HepG2 (cell line): Measurements from ENCODE around the gene PDHX. TPM values are rescaled to one million over a fixed set of nuclear protein-coding genes. Genes with fewer than 3 reads are reported as not detected.
"Not testable (repeated sequence)": the region's sequence is repeated elsewhere in the genome, so short reads cannot be mapped to it uniquely, and the experiment has no call there.

Source experiments
- ATAC-seq: fragments of 200-7000 bp; cut with Tn5 transposase; 3 replicates; pipeline ENCODE4 v1.9.1; 2020; ENCODE audit warnings: mild to moderate bottlenecking, moderate library complexity
- BruUV-seq: library from RNA; stranded (reverse); fragments of 400-500 nt; replicated peaks from 2 replicates; lab custom pipeline; 2021; lab: Mats Ljungman, UMichigan
- CTCF ChIA-PET: fragments of 300-600 bp; formaldehyde crosslinking; extraction: SDS; loops from one replicate; lab custom pipeline; 2021; ENCODE audit warnings: low total read pairs, inconsistent platforms, low intra/inter-chr PET ratio; lab: Yijun Ruan, JAX
- POLR2A ChIA-PET: fragments of 350-600 bp; sonication (Branson Sonifier 250); formaldehyde crosslinking; loops from one replicate; lab custom pipeline; 2020; ENCODE audit warnings: antibody characterized with exemption, inconsistent platforms; lab: Yijun Ruan, JAX
- DNase-seq: peaks from one replicate; pipeline ENCODE4 v3.0.0-alpha.2; 2015; ENCODE audit warnings: low spot score
- FAIRE-seq: peaks from 3 replicates; lab custom pipeline; 2011; peaks lifted over from hg19 to GRCh38; lab: Jason Lieb, UNC
- H2AFZ ChIP-seq: one replicate; pipeline ENCODE4 v1.6.1; 2011; ENCODE audit warnings: low read length, inconsistent platforms
- H3K27ac ChIP-seq: fragments of 300-600 bp; 3 replicates; pipeline ENCODE4 v1.8.0; 2011; ENCODE audit warnings: mixed run types, mild to moderate bottlenecking, mixed read lengths, low read length, inconsistent platforms; ENCODE audit not compliant: insufficient read depth; ENCODE audit errors: extremely low read length
- H3K27me3 ChIP-seq, 2 experiments: fragments of 200-600 bp in 1 of 2; 2 replicates in 1 of 2; 3 replicates in 1 of 2; pipeline versions ENCODE4 v1.6.0 to v1.8.0; 2011; ENCODE audit warnings: low read length in 2 of 2, mild to moderate bottlenecking in 2 of 2, moderate library complexity in 2 of 2, inconsistent platforms in 1 of 2; ENCODE audit not compliant: insufficient read depth in 2 of 2, control insufficient read depth in 1 of 2
- H3K36me3 ChIP-seq, 2 experiments: fragments of 200-600 bp in 1 of 2; replicated peaks in 1 of 2; 2 replicates in 1 of 2; 3 replicates in 1 of 2; pipeline versions ENCODE4 v1.5.1 to v1.8.0; 2011; ENCODE audit warnings: low read length in 2 of 2, inconsistent platforms in 1 of 2; ENCODE audit not compliant: insufficient read depth in 2 of 2, control insufficient read depth in 1 of 2
- H3K4me1 ChIP-seq: 2 replicates; pipeline ENCODE4 v1.5.1; 2012; ENCODE audit warnings: low read length, inconsistent platforms; ENCODE audit not compliant: insufficient read depth
- H3K4me2 ChIP-seq: 2 replicates; pipeline ENCODE4 v1.6.0; 2011; ENCODE audit warnings: low read depth, low read length, inconsistent platforms
- H3K4me3 ChIP-seq, 3 experiments: fragments of 200-600 bp in 1 of 3; sonication (generic), shearing (Covaris generic) in 1 of 3; replicated peaks in 1 of 3; 2 replicates each; pipeline ENCODE4 v1.5.1; 2011 to 2016; ENCODE audit warnings: low read length in 3 of 3, inconsistent platforms in 2 of 3, low read depth in 2 of 3, mild to moderate bottlenecking in 2 of 3, control low read depth in 1 of 3, mixed read lengths in 1 of 3; ENCODE audit not compliant: insufficient read depth in 1 of 3
- H3K79me2 ChIP-seq: one replicate; pipeline ENCODE4 v1.6.1; 2011; ENCODE audit warnings: low read length, inconsistent platforms; ENCODE audit not compliant: insufficient read depth
- H3K9ac ChIP-seq: 2 replicates; pipeline ENCODE4 v1.6.0; 2011; ENCODE audit warnings: mild to moderate bottlenecking, low read depth, low read length, inconsistent platforms; ENCODE audit not compliant: insufficient read depth
- H3K9me3 ChIP-seq: 2 replicates; pipeline ENCODE4 v1.5.1; 2012; ENCODE audit warnings: mild to moderate bottlenecking, low read length
- H4K20me1 ChIP-seq: 2 replicates; pipeline ENCODE4 v1.6.0; 2011; ENCODE audit warnings: inconsistent platforms, mild to moderate bottlenecking, low read length, moderate library complexity; ENCODE audit not compliant: insufficient read depth
- CAMTA2 ChIP-seq: sonication (generic); formaldehyde crosslinking; IDR thresholded peaks from 2 replicates; pipeline ENCODE4 v1.4.0; 2020; ENCODE audit warnings: mild to moderate bottlenecking, missing genetic modification reagents, borderline replicate concordance
- CBFB ChIP-seq: sonication (generic); formaldehyde crosslinking; IDR thresholded peaks from 2 replicates; pipeline ENCODE4 v1.4.0; 2020; ENCODE audit warnings: missing genetic modification reagents
- KDM5B ChIP-seq: sonication (generic); formaldehyde crosslinking; IDR thresholded peaks from 2 replicates; pipeline ENCODE4 v1.4.0; 2020; ENCODE audit warnings: missing genetic modification reagents, mild to moderate bottlenecking, borderline replicate concordance
- NFYB ChIP-seq: sonication (generic); formaldehyde crosslinking; IDR thresholded peaks from 2 replicates; pipeline ENCODE4 v1.4.0; 2020; ENCODE audit warnings: missing genetic modification reagents
- U2AF2 ChIP-seq: fragments of 200-400 bp; formaldehyde crosslinking; IDR thresholded peaks from 2 replicates; pipeline ENCODE4 v1.6.1; 2017; ENCODE audit warnings: low read depth, mild to moderate bottlenecking, low read length
- ZNF496 ChIP-seq: sonication (generic); formaldehyde crosslinking; IDR thresholded peaks from 2 replicates; pipeline ENCODE4 v1.8.1; 2023; ENCODE audit warnings: mild to moderate bottlenecking, moderate library complexity, missing genetic modification reagents; ENCODE audit not compliant: insufficient replicate concordance
- ZNF614 ChIP-seq: IDR thresholded peaks from 2 replicates; pipeline ENCODE4 v1.6.1; 2018; ENCODE audit warnings: missing biosample characterization, missing genetic modification reagents, inconsistent platforms, borderline replicate concordance
- ZNF670 ChIP-seq: sonication (generic); formaldehyde crosslinking; IDR thresholded peaks from 2 replicates; pipeline ENCODE4 v1.8.0; 2022; ENCODE audit warnings: mild to moderate bottlenecking, missing genetic modification reagents, borderline replicate concordance
- ZNF784 ChIP-seq: sonication (generic); formaldehyde crosslinking; IDR thresholded peaks from 2 replicates; pipeline ENCODE4 v1.5.1; 2020; ENCODE audit warnings: missing genetic modification reagents, mild to moderate bottlenecking, borderline replicate concordance
- WGBS: methylation state at CpG from one replicate; pipeline ENCODE4 v1.1.6; 2017; ENCODE audit warnings: low lambda C conversion rate; 5-methylcytosine and 5-hydroxymethylcytosine counted together
- in situ Hi-C: cut with HindIII; loops from 2 replicates; pipeline ENCODE4 v1.10.0; 2017; ENCODE audit warnings: low pct_unique_long_range_greater_than_20kb; ENCODE audit not compliant: extremely low pct_ligation_motif_present
- intact Hi-C: fragments of 100-400 bp; cut with micrococcal nuclease; formaldehyde crosslinking; loops from one replicate; pipeline ENCODE4 v1.10.0; 2022; ENCODE audit not compliant: unreplicated experiment
- polyA plus RNA-seq, 8 experiments: library from polyadenylated mRNA; depleted of rRNA in 3 of 8; stranded (reverse) in 7 of 8; unstranded in 1 of 8; fragments of >200 nt; fragmentation: Illumina TruSeq in 4 of 8; extraction: Trizol in 4 of 8; gene quantifications; 2 replicates each; pipeline versions ENCODE4 v1.2.1 to v1.2.3, GENCODE V29; 2011 to 2016; ENCODE audit warnings: low read depth in 4 of 8, missing spikeins in 1 of 8, mixed read lengths in 1 of 8; ENCODE audit not compliant: insufficient read depth in 1 of 8
- total RNA-seq, 5 experiments: library from RNA; depleted of rRNA; stranded (reverse); fragments of >200 nt; fragmentation: Illumina TruSeq; extraction: Trizol; gene quantifications; 2 replicates each; pipeline ENCODE4 v1.2.3, GENCODE V29; 2016; ENCODE audit warnings: low read depth in 1 of 5

PDHX gene
- total and polyA plus RNA-seq, 2 of the 13 experiments (the other 11 are each of a cell fraction or from before 2014, with no cell fraction given) = 41.0 to 73.8 TPM

GRCh38 chr11:34911676-34912075, 4.7 kb upstream of the PDHX start:
- 88% methylated on average over 2 of the region's 2 CpGs for WGBS

GRCh38 chr11:34913556-34913955, 2.9 kb upstream of the PDHX start:
- not testable (repeated sequence) for ATAC-seq
- TF ChIP-seq NFYB = peak; percentile 34; the same call in 1 of the 2 replicates
- TF ChIP-seq, all 625 proteins: peak for 1; not testable (repeated sequence) for 624
- H3K9me3 ChIP-seq, POLR2A ChIA-PET, H3K36me3 ChIP-seq, intact Hi-C loops, H3K4me3 ChIP-seq, H3K27ac ChIP-seq, H4K20me1 ChIP-seq, H3K27me3 ChIP-seq, FAIRE-seq, BruUV-seq, H3K4me2 ChIP-seq, DNase-seq, H2AFZ ChIP-seq, CTCF ChIA-PET, H3K9ac ChIP-seq: not testable (repeated sequence)
- WGBS = 79% methylated on average over 10 of the region's 10 CpGs
- Histone ChIP-seq H3K79me2 (peaks cover 26% of the 10 kb centered on the region), H3K4me1 (peaks cover 53% of the 10 kb centered on the region)
- in situ Hi-C loops = loop anchor here (25.0 kb wide), 1 partner anchor 751 kb away; no protein-coding TSS in a partner anchor

More at GRCh38 chr11:34911676-34912075, 4.7 kb upstream of the PDHX start:
- in situ Hi-C loops = loop anchor here (25.0 kb wide), 1 partner anchor 749 kb away; no protein-coding TSS in a partner anchor
- no peak for ATAC-seq
- ChIA-PET POLR2A (no interaction called here), CTCF (no interaction called here)
- Histone ChIP-seq H3K79me2 (peaks cover 8% of the 10 kb centered on the region), H3K4me3 (no peak overlapping the region), H2AFZ (no peak overlapping the region), H3K27ac (no peak overlapping the region), H3K9ac (no peak overlapping the region), H3K36me3 (no peaks in the 10 kb centered on the region), H3K27me3 (no peaks in the 10 kb centered on the region; a peak in 1 of 5 replicates), H4K20me1 (no peaks in the 10 kb centered on the region), H3K4me2 (no peak overlapping the region), H3K9me3 (no peaks in the 10 kb centered on the region), H3K4me1 (peaks cover 58% of the 10 kb centered on the region)
- TF ChIP-seq KDM5B (CRISPR knock-in tag) (no peak), ZNF614 (CRISPR knock-in tag) (no peak), U2AF2 (no peak), ZNF496 (CRISPR knock-in tag) (no peak), CBFB (no peak), CAMTA2 (no peak), ZNF784 (CRISPR knock-in tag) (no peak), ZNF670 (CRISPR knock-in tag) (no peak)
- no TSS peak for BruUV-seq
- intact Hi-C loops = no loop called here
- no peak for FAIRE-seq
- DNase-seq = no peak
